GOT3 (cell line): Measurements from ENCODE around the gene FAM107B.
"Not testable (repeated sequence)": the region's sequence is repeated elsewhere in the genome, so short reads cannot be mapped to it uniquely, and the experiment has no call there.

Experiments
- DNase-seq: peaks from one replicate; lab custom pipeline; 2025; ENCODE audit warnings: mixed read lengths; lab: John Stamatoyannopoulos, UW

Gene FAM107B

DNA sequence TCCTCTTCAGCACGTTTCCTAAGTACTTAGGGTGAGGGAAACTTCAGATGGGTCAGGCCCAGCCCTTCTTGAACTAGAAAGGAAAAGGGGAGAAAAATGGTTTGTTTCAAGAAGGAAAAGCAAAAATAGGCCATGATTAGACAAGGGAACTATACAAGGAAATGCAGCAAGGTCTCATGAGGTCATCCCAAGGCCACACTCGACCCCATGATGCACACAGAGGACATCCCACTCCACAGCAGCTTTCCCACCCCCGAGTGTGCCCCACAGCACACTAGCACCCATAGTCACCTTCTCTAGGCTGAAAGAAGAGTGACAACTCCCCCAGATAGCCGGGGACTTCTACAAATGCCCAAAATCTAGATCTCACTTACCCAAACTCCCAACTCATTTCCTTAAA lies 173.4 kb downstream of the FAM107B start:
- DNase-seq = no peak

DNA sequence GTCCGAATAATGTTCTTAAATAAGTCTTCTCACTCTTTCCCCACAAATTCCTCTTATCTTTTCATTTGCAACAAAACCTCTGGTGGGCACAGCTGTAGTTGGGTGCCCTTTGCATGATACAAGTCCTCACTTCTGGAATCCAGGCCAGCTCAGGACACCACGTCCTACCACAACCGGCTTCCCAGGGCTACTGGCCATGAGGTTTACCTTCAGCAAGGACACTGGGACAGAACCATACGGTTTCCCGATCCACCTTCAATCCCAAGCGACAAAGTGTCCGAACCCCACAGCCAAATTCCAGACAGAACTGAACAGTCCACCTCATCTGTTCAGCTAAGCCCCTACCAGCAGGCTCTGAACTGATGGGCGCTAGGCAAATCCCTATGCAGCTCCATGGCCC lies 174.6 kb downstream of the FAM107B start:
- no peak for DNase-seq

- DNase-seq = no peak
Observed at GRCh38 chr10:14598809-14599764, 175.6 kb downstream of the FAM107B start.

- DNase-seq = no peak
Observed at GRCh38 chr10:14595526-14596182, 179.0 kb downstream of the FAM107B start.

DNA sequence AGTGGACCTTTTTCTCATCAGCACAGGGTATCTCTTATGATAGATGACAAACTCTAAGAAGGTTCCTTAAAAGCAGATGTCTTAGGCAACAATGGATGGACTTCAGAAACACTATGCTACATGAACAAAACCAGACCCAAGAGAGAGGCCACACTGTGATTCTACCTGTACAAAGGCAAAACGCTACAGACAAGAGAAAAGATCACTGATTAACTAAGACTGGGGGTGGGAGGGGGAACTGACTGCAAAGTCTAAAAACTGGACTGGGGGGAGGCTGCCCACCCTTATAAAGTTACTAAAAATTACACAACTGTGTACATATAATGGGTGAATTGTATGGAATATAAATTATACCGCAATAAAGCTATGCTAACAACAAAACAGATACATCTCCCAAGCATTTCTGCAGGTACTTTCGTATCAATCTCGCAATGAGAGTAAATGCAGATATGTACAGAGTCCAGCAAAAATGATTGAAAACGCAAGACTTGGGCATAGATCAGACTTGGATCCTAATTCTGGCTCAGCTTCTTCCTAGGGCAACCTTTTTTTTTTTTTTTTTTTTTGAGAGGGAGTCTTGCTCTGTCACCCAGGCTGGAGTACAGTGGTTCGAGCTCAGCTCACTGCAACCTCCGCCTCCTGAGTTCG lies 179.7 kb downstream of the FAM107B start:
- no peak for DNase-seq

DNA sequence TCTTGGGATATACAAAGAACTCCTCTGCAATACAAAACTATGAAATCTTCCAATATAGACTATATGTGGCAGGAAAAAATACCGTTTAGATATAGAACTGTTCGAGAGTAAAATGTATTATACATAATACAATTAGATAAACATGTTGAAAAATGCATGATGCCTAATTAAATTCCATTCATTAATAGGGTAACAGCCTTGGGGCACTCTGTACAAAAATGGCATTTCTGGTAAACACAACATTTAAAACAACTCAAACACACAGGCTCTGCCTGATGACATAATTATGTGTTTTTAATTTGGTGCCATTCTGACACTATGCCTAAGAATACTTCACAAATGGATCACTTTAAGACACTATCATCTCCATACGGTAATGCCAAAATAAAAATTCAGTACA lies 180.9 kb downstream of the FAM107B start:
- DNase-seq = no peak

- DNase-seq = no peak
Observed at GRCh38 chr10:14592566-14592965, 182.1 kb downstream of the FAM107B start.

DNA sequence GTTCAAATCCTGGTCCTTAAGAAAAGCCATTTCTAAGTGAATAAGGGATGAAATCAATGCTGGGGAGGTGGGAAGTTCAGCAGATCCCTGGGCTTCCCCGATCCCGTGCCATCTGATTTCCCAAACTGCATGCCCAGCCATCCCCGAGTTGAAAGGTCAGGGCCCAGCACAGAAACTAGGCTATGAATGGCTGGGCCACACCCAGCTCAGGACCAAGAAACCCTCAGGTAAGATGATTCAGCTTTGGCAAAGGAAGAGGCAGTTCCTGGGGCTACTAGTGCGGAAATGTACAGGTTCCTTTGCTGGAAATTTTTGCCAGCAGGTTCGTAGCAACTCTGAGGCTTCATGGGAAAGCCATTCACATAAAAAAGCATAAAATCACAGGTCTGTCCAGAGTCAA lies 182.7 kb downstream of the FAM107B start:
- DNase-seq = no peak

DNA sequence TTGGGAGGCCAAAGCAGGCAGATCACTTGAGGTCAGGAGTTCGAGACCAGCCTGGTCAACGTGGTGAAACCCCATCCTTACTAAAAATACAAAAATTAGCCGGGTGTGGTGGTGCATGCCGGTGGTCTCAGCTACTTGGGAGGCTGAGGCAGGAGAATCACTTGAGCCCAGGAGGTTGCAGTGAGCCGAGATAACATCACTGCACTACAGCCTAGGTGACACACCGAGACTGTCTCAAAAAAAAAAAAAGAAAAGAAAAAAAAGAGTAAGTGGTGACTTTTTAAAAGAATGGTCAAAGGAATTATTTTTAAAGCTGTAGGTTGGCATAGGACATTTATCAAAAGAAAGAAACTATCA lies 185.8 kb downstream of the FAM107B start:
- not testable (repeated sequence) for DNase-seq

DNA sequence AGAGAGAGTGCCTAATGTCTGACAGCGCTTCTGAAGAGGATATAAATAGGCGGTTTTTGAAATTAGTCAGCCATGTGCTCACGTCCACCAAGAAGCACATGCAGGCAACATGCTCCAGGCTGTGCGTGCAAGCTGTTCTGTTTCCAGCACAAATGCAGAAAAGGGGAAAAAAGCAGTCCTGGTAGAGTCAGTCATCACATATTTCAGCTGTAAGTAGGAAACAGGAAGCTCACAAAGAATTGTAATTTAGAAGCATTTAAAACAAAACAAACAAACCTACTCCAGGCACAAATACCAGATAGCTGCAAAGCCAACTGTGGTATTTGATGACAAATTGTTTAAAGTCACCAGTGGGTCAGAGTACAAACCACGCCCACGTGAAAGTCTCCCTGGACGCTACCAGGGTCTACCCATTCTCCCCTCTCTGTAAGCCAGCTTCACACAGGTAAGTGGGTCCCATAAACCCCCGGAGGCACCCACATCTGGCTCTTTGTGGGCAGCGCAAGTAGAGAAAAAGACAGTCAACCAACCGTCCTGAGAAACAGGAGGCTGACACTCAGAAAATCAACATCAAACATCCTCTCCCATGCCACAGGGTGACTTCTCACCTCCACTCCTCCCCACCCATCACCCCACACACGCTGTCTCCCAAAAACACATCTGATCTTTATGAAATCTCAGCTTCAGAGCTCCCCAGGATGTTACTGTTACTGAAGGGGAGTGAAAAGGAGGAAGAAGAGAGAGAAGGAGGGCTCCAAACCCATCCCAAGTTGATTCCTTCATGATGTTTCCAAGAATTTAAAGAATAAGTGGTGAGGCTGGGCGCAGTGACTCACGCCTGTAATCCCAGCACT lies 186.4 kb downstream of the FAM107B start:
- DNase-seq = no peak

DNA sequence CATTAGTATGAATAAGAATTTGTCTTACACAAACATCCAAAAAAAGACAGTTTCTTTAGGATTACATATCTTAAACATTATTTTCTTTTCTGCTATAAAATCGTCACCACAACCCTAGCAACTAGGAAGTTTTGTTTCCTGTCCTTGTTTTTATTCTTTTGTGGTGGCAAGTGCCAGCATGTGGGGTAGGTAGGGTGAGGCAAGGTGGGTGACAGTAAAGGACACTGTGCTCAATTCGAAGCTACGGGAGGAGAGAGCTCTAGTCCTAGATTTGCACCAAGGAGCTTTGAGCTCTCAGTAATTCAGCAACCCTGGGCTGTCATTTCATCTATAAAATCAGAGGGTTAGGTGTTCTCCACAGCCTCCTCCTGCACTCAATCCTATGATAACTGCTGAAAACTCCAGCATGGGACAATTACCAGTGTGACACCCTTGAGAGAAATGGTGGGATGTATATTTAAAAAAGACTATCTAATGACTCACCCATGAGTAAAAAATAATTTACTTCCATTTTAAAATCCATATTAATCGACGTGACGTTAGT lies 187.1 kb downstream of the FAM107B start:
- no peak for DNase-seq

DNA sequence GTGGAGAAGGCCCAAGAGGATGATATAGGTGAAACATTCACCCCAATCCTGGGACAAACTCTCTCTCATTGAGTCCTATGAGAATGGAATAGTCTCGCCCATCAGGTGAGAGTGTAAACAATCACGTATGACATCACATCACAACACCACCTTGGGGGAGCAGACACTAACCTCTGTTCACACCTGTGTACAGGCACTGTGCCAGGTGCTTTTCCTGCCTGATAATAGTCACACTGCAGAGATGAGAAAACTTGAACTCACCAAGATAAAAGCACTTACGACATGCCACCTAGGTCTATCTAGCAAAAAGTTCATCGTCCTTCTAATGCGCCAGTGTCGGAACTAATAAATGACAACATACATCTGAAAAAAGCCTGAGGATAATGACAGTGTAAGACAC lies 187.8 kb downstream of the FAM107B start:
- no peak for DNase-seq

- DNase-seq = no peak
Observed at GRCh38 chr10:14585287-14586193, 189.2 kb downstream of the FAM107B start.

- DNase-seq = no peak
Observed at GRCh38 chr10:14584661-14585060, 190.0 kb downstream of the FAM107B start.

DNA sequence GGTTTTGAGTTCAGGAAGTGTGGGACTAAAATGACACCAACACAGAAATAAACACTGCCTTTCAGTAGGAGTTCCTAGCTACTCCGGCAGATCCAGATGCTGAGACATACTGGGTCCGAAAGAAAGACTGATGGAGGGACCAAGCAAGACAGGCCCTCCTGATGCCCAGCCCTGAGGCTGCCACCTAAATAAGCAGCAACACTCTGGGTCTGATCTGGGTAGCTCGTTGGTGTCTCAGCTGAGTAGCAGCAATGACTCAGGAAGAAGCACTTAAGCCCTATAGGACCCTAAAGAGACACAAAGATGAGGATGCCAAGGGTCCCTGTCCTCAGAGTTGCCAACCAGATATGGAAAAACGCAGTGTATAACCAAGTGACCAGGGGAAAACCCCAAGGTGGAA lies 190.7 kb downstream of the FAM107B start:
- no peak for DNase-seq

DNA sequence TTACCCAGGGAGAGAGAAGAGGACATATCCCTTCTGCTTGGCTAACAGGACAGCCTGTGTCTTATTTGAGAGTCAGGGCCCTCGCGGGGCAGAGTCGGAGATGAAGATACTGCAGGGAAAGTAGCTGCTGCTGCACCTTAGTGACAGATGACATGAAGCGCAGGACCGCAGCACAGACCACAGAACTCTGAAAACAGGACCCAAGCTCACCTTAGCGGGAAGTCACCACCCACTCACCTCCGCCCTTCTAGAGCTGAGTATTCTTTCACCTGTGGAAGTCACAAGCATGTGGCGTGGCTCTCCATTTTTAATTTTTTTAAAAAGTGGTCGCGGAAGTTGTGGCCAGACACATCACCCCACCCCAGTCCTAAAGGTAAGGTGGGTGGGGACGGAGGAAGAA lies 191.4 kb downstream of the FAM107B start:
- no peak for DNase-seq

GRCh38 chr10:14581553-14582321 lies 193.0 kb downstream of the FAM107B start:
- DNase-seq = no peak

- no peak for DNase-seq
Observed at GRCh38 chr10:14580671-14581332, 193.9 kb downstream of the FAM107B start.

DNA sequence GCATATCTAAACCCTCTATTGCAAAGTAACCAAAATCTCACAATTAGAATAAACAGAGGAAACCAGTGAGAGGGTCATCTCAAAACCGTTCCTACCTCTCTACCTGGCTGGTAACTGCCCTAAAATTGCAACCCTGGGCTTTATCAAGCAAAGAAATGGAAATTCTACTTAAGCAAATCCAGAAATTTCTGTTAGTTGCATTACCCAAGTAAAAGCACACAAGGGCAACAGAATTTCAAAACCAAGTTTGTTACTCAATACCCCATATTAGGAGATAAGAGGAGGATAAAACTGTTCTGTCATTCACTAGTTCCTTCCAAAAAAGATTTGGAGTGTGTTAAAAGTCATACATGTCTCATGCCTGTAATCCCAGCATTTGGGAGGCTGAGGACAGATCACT lies 195.3 kb downstream of the FAM107B start:
- DNase-seq = no peak
